ENCODE measurements around the gene ANKRD13A.

GRCh38 chr12:109959411-109960093 is 39.7 kb upstream of the ANKRD13A start:
- TF ChIP-seq EZH2phosphoT487 (IDR thresholded peaks at IDR 0.05; ENCODE audit: insufficient read depth, low read depth) (no peak), EZH2 (IDR thresholded peaks at IDR 0.05; ENCODE audit: insufficient read depth, poor library complexity, severe bottlenecking) (no peak)
